ENCODE measurements around the gene DCC. TPM values are rescaled to one million over a fixed set of nuclear protein-coding genes. Genes with fewer than 3 reads are reported as not detected.

DCC gene
- total RNA-seq, 4 donors from 2014 or later, result 0.27 to 2.5 TPM; not detected in 2

- no peak for TF ChIP-seq CTCF (IDR thresholded peaks at IDR 0.05)
- no peak for TF ChIP-seq EP300 (IDR thresholded peaks at IDR 0.05; ENCODE audit: low read depth)
- no peak for TF ChIP-seq POLR2AphosphoS5 (IDR thresholded peaks at IDR 0.05)
- no peak for TF ChIP-seq POLR2A (IDR thresholded peaks at IDR 0.05)
- no peak overlapping the region for H3K4me3 ChIP-seq
- 50 to 62% methylated on average over 4 to 6 of the region's 6 CpGs for WGBS, 2 donors (ENCODE audit: low coverage in 1 of 2)
- no peak for DNase-seq
- H3K9me3 ChIP-seq, result peaks cover 0 to 4% of the 10 kb centered on the region in 2 donors
- intact Hi-C loops (cut with DNase I; ENCODE audit: low total_unique reads), result no loop called here
- H3K27me3 ChIP-seq, result no peaks in the 10 kb centered on the region
- no peaks in the 10 kb centered on the region for H3K4me1 ChIP-seq
- no peaks in the 10 kb centered on the region for H3K36me3 ChIP-seq
- in situ Hi-C loops (cut with MboI; ENCODE audit: low pct_ligation_motif_present in 1 of 4, low pct_unique_long_range_greater_than_20kb in 1 of 4, low sequenced_read_pairs in 3 of 4), result no loop called here
- no peak overlapping the region for H3K27ac ChIP-seq
Measured at GRCh38 chr18:52499016-52499415, 159.0 kb downstream of the DCC start.

- in situ Hi-C loops (cut with MboI; ENCODE audit: low pct_ligation_motif_present in 1 of 4, low pct_unique_long_range_greater_than_20kb in 1 of 4, low sequenced_read_pairs in 3 of 4) (no loop called here), intact Hi-C loops (cut with DNase I; ENCODE audit: low total_unique reads) (no loop called here)
- H3K9me3 ChIP-seq, result no peaks in the 10 kb centered on the region
- no peaks in the 10 kb centered on the region for H3K4me1 ChIP-seq
- no peak overlapping the region for H3K4me3 ChIP-seq
- no peaks in the 10 kb centered on the region for H3K36me3 ChIP-seq
- H3K27me3 ChIP-seq, result no peaks in the 10 kb centered on the region
- TF ChIP-seq EP300 (IDR thresholded peaks at IDR 0.05; ENCODE audit: low read depth) (no peak), CTCF (IDR thresholded peaks at IDR 0.05) (no peak), POLR2A (IDR thresholded peaks at IDR 0.05) (no peak), POLR2AphosphoS5 (IDR thresholded peaks at IDR 0.05) (no peak)
- WGBS, 2 donors (ENCODE audit: low coverage in 1 of 2), result 24 to 26% methylated on average over 3 of the region's 3 CpGs
- no peak for DNase-seq
- no peak overlapping the region for H3K27ac ChIP-seq
Measured at GRCh38 chr18:52499644-52500043, 159.6 kb downstream of the DCC start.

GRCh38 chr18:52504589-52504988 lies 164.6 kb downstream of the DCC start:
- Histone ChIP-seq H3K9me3 (no peaks in the 10 kb centered on the region), H3K36me3 (no peaks in the 10 kb centered on the region), H3K4me3 (no peak overlapping the region), H3K27ac (no peak overlapping the region), H3K27me3 (no peaks in the 10 kb centered on the region), H3K4me1 (no peaks in the 10 kb centered on the region)
- DNase-seq, result no peak
- intact Hi-C loops (cut with DNase I; ENCODE audit: low total_unique reads), result no loop called here
- WGBS, 2 donors (ENCODE audit: low coverage in 1 of 2), result 77 to 84% methylated on average over 5 of the region's 5 CpGs
- TF ChIP-seq POLR2A (IDR thresholded peaks at IDR 0.05), result no peak
- TF ChIP-seq POLR2AphosphoS5 (IDR thresholded peaks at IDR 0.05), result no peak
- no peak for TF ChIP-seq EP300 (IDR thresholded peaks at IDR 0.05; ENCODE audit: low read depth)
- no peak for TF ChIP-seq CTCF (IDR thresholded peaks at IDR 0.05)
- in situ Hi-C loops (cut with MboI; ENCODE audit: low pct_ligation_motif_present in 1 of 4, low pct_unique_long_range_greater_than_20kb in 1 of 4, low sequenced_read_pairs in 3 of 4), result no loop called here

GRCh38 chr18:52510139-52510538 lies 170.1 kb downstream of the DCC start:
- H3K4me1 ChIP-seq, result no peaks in the 10 kb centered on the region
- DNase-seq, result no peak
- intact Hi-C loops (cut with DNase I; ENCODE audit: low total_unique reads) (no loop called here), in situ Hi-C loops (cut with MboI; ENCODE audit: low pct_ligation_motif_present in 1 of 4, low pct_unique_long_range_greater_than_20kb in 1 of 4, low sequenced_read_pairs in 3 of 4) (no loop called here)
- no peaks in the 10 kb centered on the region for H3K27me3 ChIP-seq
- 71% methylated on average over 3 of the region's 3 CpGs; no CpG with 5 or more reads in 1 of the 2 donors for WGBS, 2 donors (ENCODE audit: low coverage in 1 of 2)
- TF ChIP-seq POLR2A (IDR thresholded peaks at IDR 0.05), result no peak
- H3K27ac ChIP-seq, result no peak overlapping the region
- H3K36me3 ChIP-seq, result no peaks in the 10 kb centered on the region
- no peaks in the 10 kb centered on the region for H3K9me3 ChIP-seq
- no peak overlapping the region for H3K4me3 ChIP-seq

- in situ Hi-C loops (cut with MboI; ENCODE audit: low pct_ligation_motif_present in 1 of 4, low pct_unique_long_range_greater_than_20kb in 1 of 4, low sequenced_read_pairs in 3 of 4), result no loop called here
- Histone ChIP-seq H3K27me3 (no peaks in the 10 kb centered on the region), H3K27ac (no peak overlapping the region), H3K9me3 (no peaks in the 10 kb centered on the region), H3K36me3 (no peaks in the 10 kb centered on the region), H3K4me1 (peaks cover 0 to 4% (median 0%) of the 10 kb centered on the region in 4 donors), H3K4me3 (no peak overlapping the region)
- no peak for DNase-seq
- 47 to 74% methylated on average over 2 of the region's 2 CpGs for WGBS, 2 donors (ENCODE audit: low coverage in 1 of 2)
- intact Hi-C loops (cut with DNase I; ENCODE audit: low total_unique reads), result no loop called here
- TF ChIP-seq POLR2A (IDR thresholded peaks at IDR 0.05) (no peak), EP300 (IDR thresholded peaks at IDR 0.05; ENCODE audit: low read depth) (no peak), CTCF (IDR thresholded peaks at IDR 0.05) (no peak), POLR2AphosphoS5 (IDR thresholded peaks at IDR 0.05) (no peak)
Measured at GRCh38 chr18:52518086-52518485, 178.1 kb downstream of the DCC start.

Measured in transverse colon (tissue), 4 donors.